ENCODE data around the gene CES3. TPM values are rescaled to one million over a fixed set of nuclear protein-coding genes. Genes with fewer than 3 reads are reported as not detected.

CES3 gene
- total RNA-seq, 1 experiment from 2014 or later = 0.95 TPM

DNA sequence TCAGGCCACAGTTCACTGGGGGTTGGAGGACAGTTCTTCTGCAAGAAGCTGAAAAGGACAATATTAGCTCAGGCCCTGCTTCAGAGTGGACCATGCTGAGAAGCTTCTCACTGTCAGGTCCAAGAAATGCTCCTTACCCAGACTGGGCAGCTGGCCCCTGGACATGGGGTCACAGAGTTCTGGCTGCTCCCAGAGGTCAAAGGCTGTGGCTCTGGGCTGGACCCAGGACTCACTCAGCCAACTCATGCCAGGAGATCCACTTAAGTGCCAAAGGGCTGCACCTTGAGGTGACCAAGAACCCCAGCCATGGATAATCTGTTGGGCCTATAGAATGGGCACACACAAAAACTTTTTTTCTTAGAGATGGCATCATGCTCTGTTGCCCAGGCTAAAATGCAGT, 21.7 kb upstream of the CES3 start:
- ChIA-PET POLR2A (no interaction called here), CTCF (no interaction called here)
- intact Hi-C loops (cut with micrococcal nuclease; ENCODE audit: unreplicated experiment) = no loop called here
- Mint-ChIP-seq H3K36me3 (ENCODE audit: insufficient read depth, unreplicated experiment) (peaks cover 29% of the 10 kb centered on the region), H3K4me3 (ENCODE audit: unreplicated experiment) (no peak overlapping the region), H3K9me3 (ENCODE audit: unreplicated experiment) (no peaks in the 10 kb centered on the region), H3K4me1 (ENCODE audit: low read depth, unreplicated experiment) (peaks cover 7% of the 10 kb centered on the region), H3K27ac (ENCODE audit: unreplicated experiment) (no peak overlapping the region), H3K27me3 (ENCODE audit: insufficient read depth, unreplicated experiment) (no peaks in the 10 kb centered on the region)
- BruUV-seq (replicated peaks) = no TSS peak
- TF ChIP-seq, protein P1, sequence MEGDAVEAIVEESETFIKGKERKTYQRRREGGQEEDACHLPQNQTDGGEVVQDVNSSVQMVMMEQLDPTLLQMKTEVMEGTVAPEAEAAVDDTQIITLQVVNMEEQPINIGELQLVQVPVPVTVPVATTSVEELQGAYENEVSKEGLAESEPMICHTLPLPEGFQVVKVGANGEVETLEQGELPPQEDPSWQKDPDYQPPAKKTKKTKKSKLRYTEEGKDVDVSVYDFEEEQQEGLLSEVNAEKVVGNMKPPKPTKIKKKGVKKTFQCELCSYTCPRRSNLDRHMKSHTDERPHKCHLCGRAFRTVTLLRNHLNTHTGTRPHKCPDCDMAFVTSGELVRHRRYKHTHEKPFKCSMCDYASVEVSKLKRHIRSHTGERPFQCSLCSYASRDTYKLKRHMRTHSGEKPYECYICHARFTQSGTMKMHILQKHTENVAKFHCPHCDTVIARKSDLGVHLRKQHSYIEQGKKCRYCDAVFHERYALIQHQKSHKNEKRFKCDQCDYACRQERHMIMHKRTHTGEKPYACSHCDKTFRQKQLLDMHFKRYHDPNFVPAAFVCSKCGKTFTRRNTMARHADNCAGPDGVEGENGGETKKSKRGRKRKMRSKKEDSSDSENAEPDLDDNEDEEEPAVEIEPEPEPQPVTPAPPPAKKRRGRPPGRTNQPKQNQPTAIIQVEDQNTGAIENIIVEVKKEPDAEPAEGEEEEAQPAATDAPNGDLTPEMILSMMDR (IDR thresholded peaks at IDR 0.05; ENCODE audit: insufficient read depth in 1 of 2, low read depth in 1 of 2, low read length in 1 of 2, severe bottlenecking in 1 of 2, unreplicated experiment in 1 of 2) = no peak
- Histone ChIP-seq H3K4me1 (0 out of 2 replicates have a peak, but pooled peaks cover 3% of the 10 kb centered on the region), H3K27me3 (replicated peaks; ENCODE audit: control insufficient read depth, insufficient read depth, low read length) (no peaks in the 10 kb centered on the region), H3K36me3 (ENCODE audit: control insufficient read depth, insufficient read depth, low read length) (peaks cover 6% of the 10 kb centered on the region), H3K4me3 (ENCODE audit: low read depth, low read length) (no peak overlapping the region), H3K9me3 (no peaks in the 10 kb centered on the region)
- DNase-seq = no peak

DNA sequence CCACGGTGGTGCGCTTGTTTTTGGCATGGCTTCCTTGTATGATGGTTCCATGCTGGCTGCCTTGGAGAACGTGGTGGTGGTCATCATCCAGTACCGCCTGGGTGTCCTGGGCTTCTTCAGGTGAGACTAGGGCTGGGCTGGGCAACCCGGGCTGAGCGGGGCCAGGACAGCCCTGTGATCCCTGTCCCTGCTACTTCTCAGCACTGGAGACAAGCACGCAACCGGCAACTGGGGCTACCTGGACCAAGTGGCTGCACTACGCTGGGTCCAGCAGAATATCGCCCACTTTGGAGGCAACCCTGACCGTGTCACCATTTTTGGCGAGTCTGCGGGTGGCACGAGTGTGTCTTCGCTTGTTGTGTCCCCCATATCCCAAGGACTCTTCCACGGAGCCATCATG, 20.8 kb upstream of the CES3 start:
- Histone ChIP-seq H3K27me3 (replicated peaks; ENCODE audit: control insufficient read depth, insufficient read depth, low read length) (no peaks in the 10 kb centered on the region), H3K4me3 (ENCODE audit: low read depth, low read length) (no peak overlapping the region), H3K36me3 (ENCODE audit: control insufficient read depth, insufficient read depth, low read length) (peaks cover 6% of the 10 kb centered on the region), H3K4me1 (0 out of 2 replicates have a peak, but pooled peaks cover 1% of the 10 kb centered on the region), H3K9me3 (no peaks in the 10 kb centered on the region)
- DNase-seq = no peak
- POLR2A ChIA-PET = no interaction called here
- Mint-ChIP-seq H3K27ac (ENCODE audit: unreplicated experiment) (no peak overlapping the region), H3K4me3 (ENCODE audit: unreplicated experiment) (no peak overlapping the region), H3K4me1 (ENCODE audit: low read depth, unreplicated experiment) (peaks cover 4% of the 10 kb centered on the region), H3K36me3 (ENCODE audit: insufficient read depth, unreplicated experiment) (peaks cover 26% of the 10 kb centered on the region), H3K9me3 (ENCODE audit: unreplicated experiment) (no peaks in the 10 kb centered on the region), H3K27me3 (ENCODE audit: insufficient read depth, unreplicated experiment) (no peaks in the 10 kb centered on the region)
- no TSS peak for BruUV-seq (replicated peaks)
- CTCF ChIA-PET = no interaction called here
- intact Hi-C loops (cut with micrococcal nuclease; ENCODE audit: unreplicated experiment) = no loop called here
- TF ChIP-seq, protein P1 (IDR thresholded peaks at IDR 0.05; ENCODE audit: insufficient read depth in 1 of 2, low read depth in 1 of 2, low read length in 1 of 2, severe bottlenecking in 1 of 2, unreplicated experiment in 1 of 2) = no peak

DNA sequence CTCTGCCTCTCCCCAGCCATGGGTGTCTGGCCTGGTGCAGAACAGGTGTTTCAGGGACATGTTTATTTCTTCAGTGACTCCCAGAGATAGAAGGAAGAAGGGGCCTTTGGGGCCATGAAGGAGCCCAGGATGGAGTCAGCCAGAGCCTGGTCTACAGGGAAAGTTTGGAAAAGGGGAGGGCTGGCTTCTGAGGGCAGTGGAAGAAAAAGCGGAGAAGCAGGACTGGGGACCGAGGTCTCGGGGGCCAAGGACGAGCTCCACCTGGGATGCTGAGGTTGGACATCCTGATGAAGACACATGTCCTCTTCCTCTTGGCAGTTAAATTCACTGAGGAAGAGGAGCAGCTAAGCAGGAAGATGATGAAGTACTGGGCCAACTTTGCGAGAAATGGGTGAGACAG, 18.1 kb upstream of the CES3 start:
- intact Hi-C loops (cut with micrococcal nuclease; ENCODE audit: unreplicated experiment) = no loop called here
- CTCF ChIA-PET = interaction anchor here (0.5 kb wide), 2 partner anchors 196 to 223 kb away, joined by 6 to 8 read pairs; no protein-coding TSS in a partner anchor
- POLR2A ChIA-PET = no interaction called here
- no peak overlapping the region for H3K4me3 Mint-ChIP-seq (ENCODE audit: unreplicated experiment)
- TF ChIP-seq, protein P1 (IDR thresholded peaks at IDR 0.05; ENCODE audit: insufficient read depth in 1 of 2, low read depth in 1 of 2, low read length in 1 of 2, severe bottlenecking in 1 of 2, unreplicated experiment in 1 of 2) = no peak
- Histone ChIP-seq H3K9me3 (no peaks in the 10 kb centered on the region), H3K4me1 (no peaks in the 10 kb centered on the region), H3K36me3 (ENCODE audit: control insufficient read depth, insufficient read depth, low read length) (peaks cover 6% of the 10 kb centered on the region), H3K27me3 (replicated peaks; ENCODE audit: control insufficient read depth, insufficient read depth, low read length) (no peaks in the 10 kb centered on the region), H3K4me3 (ENCODE audit: low read depth, low read length) (no peak overlapping the region)
- H3K27me3 Mint-ChIP-seq (ENCODE audit: insufficient read depth, unreplicated experiment) = no peaks in the 10 kb centered on the region
- BruUV-seq (replicated peaks) = no TSS peak
- peaks cover 26% of the 10 kb centered on the region for H3K36me3 Mint-ChIP-seq (ENCODE audit: insufficient read depth, unreplicated experiment)
- no peaks in the 10 kb centered on the region for H3K4me1 Mint-ChIP-seq (ENCODE audit: low read depth, unreplicated experiment)
- no peaks in the 10 kb centered on the region for H3K9me3 Mint-ChIP-seq (ENCODE audit: unreplicated experiment)
- DNase-seq = no peak
- H3K27ac Mint-ChIP-seq (ENCODE audit: unreplicated experiment) = no peak overlapping the region
